Measurements from ENCODE around the gene FAM184B. TPM values are rescaled to one million over a fixed set of nuclear protein-coding genes. Genes with fewer than 3 reads are reported as not detected.

Gene FAM184B
- total RNA-seq, 1 experiment from 2014 or later = 0.07 TPM

DNA sequence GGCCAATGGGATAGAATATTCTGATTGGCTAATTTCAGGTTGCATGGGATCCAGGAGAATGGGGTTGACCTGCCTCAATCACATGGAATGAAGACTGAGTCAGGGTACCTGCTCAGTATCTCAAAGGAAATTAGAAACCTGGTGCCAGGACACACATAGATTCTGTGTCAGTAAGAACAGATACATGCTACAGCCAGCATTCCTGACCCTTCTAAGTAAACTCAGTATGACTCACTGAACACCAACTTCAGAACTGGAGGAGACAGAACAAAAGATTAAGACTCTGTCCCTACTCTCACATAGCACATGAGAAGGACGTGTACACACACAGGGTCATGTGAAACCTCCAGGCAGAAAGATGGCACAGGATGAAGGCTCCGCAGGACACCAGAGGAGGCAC lies 54.5 kb downstream of the FAM184B start (continued):
- TF ChIP-seq, protein P1, sequence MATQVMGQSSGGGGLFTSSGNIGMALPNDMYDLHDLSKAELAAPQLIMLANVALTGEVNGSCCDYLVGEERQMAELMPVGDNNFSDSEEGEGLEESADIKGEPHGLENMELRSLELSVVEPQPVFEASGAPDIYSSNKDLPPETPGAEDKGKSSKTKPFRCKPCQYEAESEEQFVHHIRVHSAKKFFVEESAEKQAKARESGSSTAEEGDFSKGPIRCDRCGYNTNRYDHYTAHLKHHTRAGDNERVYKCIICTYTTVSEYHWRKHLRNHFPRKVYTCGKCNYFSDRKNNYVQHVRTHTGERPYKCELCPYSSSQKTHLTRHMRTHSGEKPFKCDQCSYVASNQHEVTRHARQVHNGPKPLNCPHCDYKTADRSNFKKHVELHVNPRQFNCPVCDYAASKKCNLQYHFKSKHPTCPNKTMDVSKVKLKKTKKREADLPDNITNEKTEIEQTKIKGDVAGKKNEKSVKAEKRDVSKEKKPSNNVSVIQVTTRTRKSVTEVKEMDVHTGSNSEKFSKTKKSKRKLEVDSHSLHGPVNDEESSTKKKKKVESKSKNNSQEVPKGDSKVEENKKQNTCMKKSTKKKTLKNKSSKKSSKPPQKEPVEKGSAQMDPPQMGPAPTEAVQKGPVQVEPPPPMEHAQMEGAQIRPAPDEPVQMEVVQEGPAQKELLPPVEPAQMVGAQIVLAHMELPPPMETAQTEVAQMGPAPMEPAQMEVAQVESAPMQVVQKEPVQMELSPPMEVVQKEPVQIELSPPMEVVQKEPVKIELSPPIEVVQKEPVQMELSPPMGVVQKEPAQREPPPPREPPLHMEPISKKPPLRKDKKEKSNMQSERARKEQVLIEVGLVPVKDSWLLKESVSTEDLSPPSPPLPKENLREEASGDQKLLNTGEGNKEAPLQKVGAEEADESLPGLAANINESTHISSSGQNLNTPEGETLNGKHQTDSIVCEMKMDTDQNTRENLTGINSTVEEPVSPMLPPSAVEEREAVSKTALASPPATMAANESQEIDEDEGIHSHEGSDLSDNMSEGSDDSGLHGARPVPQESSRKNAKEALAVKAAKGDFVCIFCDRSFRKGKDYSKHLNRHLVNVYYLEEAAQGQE (IDR thresholded peaks at IDR 0.05; ENCODE audit: low read depth) = no peak
- no peak for TF ChIP-seq POLR2A (IDR thresholded peaks at IDR 0.05; ENCODE audit: borderline replicate concordance, extremely low read depth, insufficient read depth, insufficient read length)
- no peak for TF ChIP-seq ZFX (IDR thresholded peaks at IDR 0.05)
- TF ChIP-seq SRF (IDR thresholded peaks at IDR 0.05; ENCODE audit: low read depth) = no peak
- no peak for TF ChIP-seq TCF7L2 (IDR thresholded peaks at IDR 0.05; ENCODE audit: borderline replicate concordance, extremely low read depth, insufficient read depth, insufficient read length)

GRCh38 chr4:17723648-17724047 lies 57.8 kb downstream of the FAM184B start:
- Histone ChIP-seq H3K9me2 (ENCODE audit: insufficient read depth) (no peaks in the 10 kb centered on the region), H3K36me3 (ENCODE audit: control insufficient read depth in 1 of 2, insufficient read depth in 2 of 2, low read length in 2 of 2) (no peaks in the 10 kb centered on the region), H3K4me3 (replicated peaks in 1 of 2; ENCODE audit: low read depth in 1 of 2, low read length in 2 of 2) (no peak overlapping the region), H3K9ac (ENCODE audit: low read length) (no peak overlapping the region), H3K79me2 (ENCODE audit: insufficient read depth, low read length) (no peaks in the 10 kb centered on the region), H3K4me2 (ENCODE audit: low read length) (no peak overlapping the region), H3K9me3 (ENCODE audit: control insufficient read depth in 1 of 2, insufficient read depth in 1 of 2, low read depth in 1 of 2, low read length in 2 of 2) (no peaks in the 10 kb centered on the region), H3K27ac (ENCODE audit: low read depth, low read length) (no peak overlapping the region), H3K4me1 (ENCODE audit: control insufficient read depth in 1 of 2, insufficient read depth in 2 of 2, low read length in 2 of 2) (no peaks in the 10 kb centered on the region), H3K27me3 (ENCODE audit: insufficient read depth, low read length) (peaks cover 3% of the 10 kb centered on the region; the same call in 1 of the 2 replicates), H4K20me1 (ENCODE audit: insufficient read depth) (no peaks in the 10 kb centered on the region), H2AFZ (ENCODE audit: low read depth, low read length, poor library complexity, severe bottlenecking) (no peak overlapping the region)
- ATAC-seq (no peak), DNase-seq (ENCODE audit: low read depth, low spot score) (no peak)
- CTCF ChIA-PET = no interaction called here
- RAD21 ChIA-PET (ENCODE audit: low non-redundant PET in 1 of 2, low total read pairs in 2 of 2, uncharacterized antibody in 2 of 2, unreplicated experiment in 2 of 2) = no interaction called here
- POLR2A ChIA-PET = no interaction called here
- intact Hi-C loops (cut with micrococcal nuclease) = no loop called here
- BruUV-seq (replicated peaks) = no TSS peak
- TF ChIP-seq SIN3A (IDR thresholded peaks at IDR 0.05; ENCODE audit: low read depth) = no peak
- TF ChIP-seq, protein P2, sequence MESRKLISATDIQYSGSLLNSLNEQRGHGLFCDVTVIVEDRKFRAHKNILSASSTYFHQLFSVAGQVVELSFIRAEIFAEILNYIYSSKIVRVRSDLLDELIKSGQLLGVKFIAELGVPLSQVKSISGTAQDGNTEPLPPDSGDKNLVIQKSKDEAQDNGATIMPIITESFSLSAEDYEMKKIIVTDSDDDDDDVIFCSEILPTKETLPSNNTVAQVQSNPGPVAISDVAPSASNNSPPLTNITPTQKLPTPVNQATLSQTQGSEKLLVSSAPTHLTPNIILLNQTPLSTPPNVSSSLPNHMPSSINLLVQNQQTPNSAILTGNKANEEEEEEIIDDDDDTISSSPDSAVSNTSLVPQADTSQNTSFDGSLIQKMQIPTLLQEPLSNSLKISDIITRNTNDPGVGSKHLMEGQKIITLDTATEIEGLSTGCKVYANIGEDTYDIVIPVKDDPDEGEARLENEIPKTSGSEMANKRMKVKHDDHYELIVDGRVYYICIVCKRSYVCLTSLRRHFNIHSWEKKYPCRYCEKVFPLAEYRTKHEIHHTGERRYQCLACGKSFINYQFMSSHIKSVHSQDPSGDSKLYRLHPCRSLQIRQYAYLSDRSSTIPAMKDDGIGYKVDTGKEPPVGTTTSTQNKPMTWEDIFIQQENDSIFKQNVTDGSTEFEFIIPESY (IDR thresholded peaks at IDR 0.05; ENCODE audit: extremely low read depth, insufficient replicate concordance, low read length) = no peak
- no peak for TF ChIP-seq ELF1 (IDR thresholded peaks at IDR 0.05; ENCODE audit: borderline replicate concordance, low read depth)
- no peak for TF ChIP-seq JUND (IDR thresholded peaks at IDR 0.05)
- no peak for TF ChIP-seq TCF7L2 (IDR thresholded peaks at IDR 0.05; ENCODE audit: borderline replicate concordance, extremely low read depth, insufficient read depth, insufficient read length)
- TF ChIP-seq POLR2AphosphoS5 (IDR thresholded peaks at IDR 0.05; ENCODE audit: low read depth, low read length) = no peak
- TF ChIP-seq SP1 (IDR thresholded peaks at IDR 0.05; ENCODE audit: low read depth) = no peak

Data from HCT116 (cell line).